Coronary artery (tissue), 2 donors: ENCODE measurements around the gene LYSMD4.
"Not testable (repeated sequence)": the region's sequence is repeated elsewhere in the genome, so short reads cannot be mapped to it uniquely, and the experiment has no call there.

Source experiments
- DNase-seq: peaks from one replicate; pipeline ENCODE4 v3.0.0-alpha.2; 2017; ENCODE audit warnings: low spot score
- H3K27ac ChIP-seq, 2 donors: fragments of 200-600 bp; sonication (generic); one replicate each; pipeline ENCODE4 v1.5.1; 2016 to 2019
- H3K4me3 ChIP-seq: fragments of 200-600 bp; sonication (generic); 2 replicates; pipeline ENCODE4 v1.5.1; 2016; ENCODE audit warnings: mild to moderate bottlenecking, moderate library complexity
- CTCF ChIP-seq: fragments of 200-600 bp; sonication (generic); IDR thresholded peaks from one replicate; pipeline ENCODE4 v1.5.1; 2019; ENCODE audit warnings: antibody characterized with exemption

Gene LYSMD4

GRCh38 chr15:99733268-99734039 is at the start of gene LYSMD4:
Gene LYSMD4, minus strand, starts transcription at chr15:99733437. Its CDS starts 1,438 bp downstream, at chr15:99731999.
- Histone ChIP-seq H3K27ac (peak within 1 kb of the TSS; percentile 82 to 95), H3K4me3 (peak within 1 kb of the TSS; percentile 99)
- TF ChIP-seq CTCF = no peak
- DNase-seq = peak; percentile 98

- not testable (repeated sequence) for H3K4me3 ChIP-seq, DNase-seq, H3K27ac ChIP-seq
Measured at GRCh38 chr15:99782029-99782428, 48.8 kb upstream of the LYSMD4 start.

GRCh38 chr15:99777144-99777543 is 43.9 kb upstream of the LYSMD4 start:
- no peak for DNase-seq
- TF ChIP-seq CTCF = no peak
- Histone ChIP-seq H3K27ac (no peak overlapping the region), H3K4me3 (no peak overlapping the region)

- no peak for DNase-seq
- no peak overlapping the region for H3K4me3 ChIP-seq
- TF ChIP-seq CTCF = no peak
- H3K27ac ChIP-seq = no peak overlapping the region
Measured at GRCh38 chr15:99764522-99764921, 31.3 kb upstream of the LYSMD4 start.

- Histone ChIP-seq H3K27ac (no peak overlapping the region), H3K4me3 (no peak overlapping the region)
- no peak for TF ChIP-seq CTCF
- no peak for DNase-seq
Measured at GRCh38 chr15:99763827-99764226, 30.6 kb upstream of the LYSMD4 start.

- TF ChIP-seq CTCF = no peak
- no peak overlapping the region for H3K4me3 ChIP-seq
Measured at GRCh38 chr15:99762288-99762687, 29.1 kb upstream of the LYSMD4 start.

GRCh38 chr15:99755692-99756409 is 22.6 kb upstream of the LYSMD4 start:
- DNase-seq = no peak
- no peak overlapping the region for H3K27ac ChIP-seq
- no peak overlapping the region for H3K4me3 ChIP-seq
- TF ChIP-seq CTCF = peak; percentile 71

More at GRCh38 chr15:99762288-99762687, 29.1 kb upstream of the LYSMD4 start:
- no peak for DNase-seq
- no peak overlapping the region for H3K27ac ChIP-seq
